Activated CD4-positive, alpha-beta T cell treated with anti-CD3 and anti-CD28 coated beads, Interleukin-2, amount 10 ng/mL, durations not matched to agents 7 days and 5 days (primary cell): Measurements from ENCODE around the gene DCT. TPM values are rescaled to one million over a fixed set of nuclear protein-coding genes. Genes with fewer than 3 reads are reported as not detected.

Experiments used
- CTCF ChIA-PET: fragments of 350-600 bp; sonication (Branson Sonifier 250); formaldehyde crosslinking; loops from one replicate; lab custom pipeline; 2021; ENCODE audit warnings: antibody characterized with exemption; lab: Charles Lee
- POLR2A ChIA-PET: fragments of 350-600 bp; sonication (Branson Sonifier 250); formaldehyde crosslinking; loops from one replicate; lab custom pipeline; 2021; ENCODE audit warnings: antibody characterized with exemption; lab: Charles Lee
- DNase-seq: peaks from one replicate; pipeline ENCODE4 v3.0.0-alpha.2; 2020
- H3K27ac Mint-ChIP-seq: one replicate; pipeline ENCODE4 v1.8.0; 2021; ENCODE audit warnings: mild to moderate bottlenecking, moderate library complexity, mixed read lengths
- H3K27me3 Mint-ChIP-seq: one replicate; pipeline ENCODE4 v1.8.0; 2021; ENCODE audit warnings: mixed read lengths
- H3K36me3 Mint-ChIP-seq: one replicate; pipeline ENCODE4 v1.8.0; 2021; ENCODE audit warnings: low read depth, mixed read lengths
- H3K4me1 Mint-ChIP-seq: one replicate; pipeline ENCODE4 v1.8.0; 2021; ENCODE audit warnings: mixed read lengths
- H3K4me3 Mint-ChIP-seq: one replicate; pipeline ENCODE4 v1.8.0; 2021; ENCODE audit warnings: mild to moderate bottlenecking, moderate library complexity, mixed read lengths
- H3K9me3 Mint-ChIP-seq: one replicate; pipeline ENCODE4 v1.8.0; 2021; ENCODE audit warnings: mixed read lengths
- total RNA-seq, 2 experiments: library from RNA; stranded (reverse); gene quantifications; one replicate each; pipeline ENCODE4 v1.2.3, GENCODE V29; 2021

The DCT gene
- total RNA-seq, 2 experiments from 2014 or later, result 0.15 to 0.20 TPM

GRCh38 chr13:94487043-94487442 is 7.6 kb upstream of the DCT start:
- no peak for DNase-seq
- Mint-ChIP-seq H3K4me3 (no peak overlapping the region), H3K36me3 (no peaks in the 10 kb centered on the region), H3K27me3 (no peaks in the 10 kb centered on the region), H3K9me3 (no peaks in the 10 kb centered on the region), H3K27ac (no peak overlapping the region), H3K4me1 (no peaks in the 10 kb centered on the region)
- CTCF ChIA-PET, result interaction anchor here (0.8 kb wide), 1 partner anchor 9 kb away, joined by 3 read pairs; no protein-coding TSS in a partner anchor
- POLR2A ChIA-PET, result no interaction called here

- POLR2A ChIA-PET, result no interaction called here
Measured at GRCh38 chr13:94483970-94484369, 4.5 kb upstream of the DCT start.

GRCh38 chr13:94481941-94482340 is 2.5 kb upstream of the DCT start:
- no peak overlapping the region for H3K4me3 Mint-ChIP-seq
- H3K36me3 Mint-ChIP-seq, result no peaks in the 10 kb centered on the region
- H3K27me3 Mint-ChIP-seq, result no peaks in the 10 kb centered on the region
- no peak for DNase-seq
- ChIA-PET POLR2A (no interaction called here), CTCF (no interaction called here)
- no peaks in the 10 kb centered on the region for H3K9me3 Mint-ChIP-seq
- H3K4me1 Mint-ChIP-seq, result no peaks in the 10 kb centered on the region
- no peak overlapping the region for H3K27ac Mint-ChIP-seq

More at GRCh38 chr13:94483970-94484369, 4.5 kb upstream of the DCT start:
- Mint-ChIP-seq H3K36me3 (no peaks in the 10 kb centered on the region), H3K9me3 (no peaks in the 10 kb centered on the region), H3K4me1 (no peaks in the 10 kb centered on the region), H3K27me3 (no peaks in the 10 kb centered on the region), H3K4me3 (no peak overlapping the region), H3K27ac (no peak overlapping the region)
- CTCF ChIA-PET, result no interaction called here
- DNase-seq, result no peak

- no peaks in the 10 kb centered on the region for H3K4me1 Mint-ChIP-seq
- no peak overlapping the region for H3K4me3 Mint-ChIP-seq
- H3K27me3 Mint-ChIP-seq, result no peaks in the 10 kb centered on the region
- no peaks in the 10 kb centered on the region for H3K36me3 Mint-ChIP-seq
- H3K9me3 Mint-ChIP-seq, result no peaks in the 10 kb centered on the region
- ChIA-PET CTCF (interaction anchor here (1.8 kb wide), 1 partner anchor 9 kb away, joined by 5 read pairs; no protein-coding TSS in a partner anchor), POLR2A (no interaction called here)
- DNase-seq, result no peak
- H3K27ac Mint-ChIP-seq, result no peak overlapping the region
Measured at GRCh38 chr13:94480672-94481145, 1.2 kb upstream of the DCT start.

- no peaks in the 10 kb centered on the region for H3K36me3 Mint-ChIP-seq
- H3K27me3 Mint-ChIP-seq, result peaks cover 1% of the 10 kb centered on the region
- H3K4me1 Mint-ChIP-seq, result no peaks in the 10 kb centered on the region
- no peak overlapping the region for H3K4me3 Mint-ChIP-seq
- H3K9me3 Mint-ChIP-seq, result no peaks in the 10 kb centered on the region
- no peak for DNase-seq
- ChIA-PET POLR2A (no interaction called here), CTCF (interaction anchor here (1.2 kb wide), 1 partner anchor 8 kb away, joined by 3 read pairs; no protein-coding TSS in a partner anchor)
- no peak overlapping the region for H3K27ac Mint-ChIP-seq
Measured at GRCh38 chr13:94478913-94479312, 569 bp downstream of the DCT start.

- ChIA-PET POLR2A (no interaction called here), CTCF (no interaction called here)
- Mint-ChIP-seq H3K4me1 (no peaks in the 10 kb centered on the region), H3K27ac (no peak overlapping the region), H3K4me3 (no peak overlapping the region), H3K9me3 (no peaks in the 10 kb centered on the region), H3K36me3 (no peaks in the 10 kb centered on the region), H3K27me3 (no peaks in the 10 kb centered on the region)
- no peak for DNase-seq
Measured at GRCh38 chr13:94470126-94470525, 9.4 kb downstream of the DCT start.

- ChIA-PET CTCF (no interaction called here), POLR2A (no interaction called here)
- DNase-seq, result no peak
- H3K4me3 Mint-ChIP-seq, result no peak overlapping the region
- H3K9me3 Mint-ChIP-seq, result no peaks in the 10 kb centered on the region
- no peaks in the 10 kb centered on the region for H3K27me3 Mint-ChIP-seq
- no peak overlapping the region for H3K27ac Mint-ChIP-seq
- H3K4me1 Mint-ChIP-seq, result no peaks in the 10 kb centered on the region
- H3K36me3 Mint-ChIP-seq, result no peaks in the 10 kb centered on the region
Measured at GRCh38 chr13:94464771-94465170, 14.7 kb downstream of the DCT start.

- ChIA-PET CTCF (interaction anchor here (0.6 kb wide), 1 partner anchor 537 kb away, joined by 4 read pairs; no protein-coding TSS in a partner anchor), POLR2A (no interaction called here)
Measured at GRCh38 chr13:94462670-94463069, 16.8 kb downstream of the DCT start.

GRCh38 chr13:94459116-94459515 is 20.4 kb downstream of the DCT start:
- DNase-seq, result no peak
- Mint-ChIP-seq H3K27me3 (no peaks in the 10 kb centered on the region), H3K4me3 (no peak overlapping the region), H3K36me3 (no peaks in the 10 kb centered on the region), H3K9me3 (no peaks in the 10 kb centered on the region), H3K4me1 (no peaks in the 10 kb centered on the region), H3K27ac (no peak overlapping the region)
- CTCF ChIA-PET, result no interaction called here
- POLR2A ChIA-PET, result no interaction called here

More at GRCh38 chr13:94462670-94463069, 16.8 kb downstream of the DCT start:
- Mint-ChIP-seq H3K9me3 (no peaks in the 10 kb centered on the region), H3K4me1 (no peaks in the 10 kb centered on the region), H3K4me3 (no peak overlapping the region), H3K36me3 (no peaks in the 10 kb centered on the region), H3K27me3 (no peaks in the 10 kb centered on the region), H3K27ac (no peak overlapping the region)
- DNase-seq, result no peak

GRCh38 chr13:94455414-94455813 is 24.1 kb downstream of the DCT start:
- H3K9me3 Mint-ChIP-seq, result no peaks in the 10 kb centered on the region

GRCh38 chr13:94454906-94455305 is 24.6 kb downstream of the DCT start:
- DNase-seq, result no peak
- no peak overlapping the region for H3K4me3 Mint-ChIP-seq
- ChIA-PET CTCF (no interaction called here), POLR2A (no interaction called here)
- H3K36me3 Mint-ChIP-seq, result no peaks in the 10 kb centered on the region
- H3K9me3 Mint-ChIP-seq, result no peaks in the 10 kb centered on the region
- no peaks in the 10 kb centered on the region for H3K27me3 Mint-ChIP-seq
- H3K4me1 Mint-ChIP-seq, result no peaks in the 10 kb centered on the region
- H3K27ac Mint-ChIP-seq, result no peak overlapping the region

More at GRCh38 chr13:94455414-94455813, 24.1 kb downstream of the DCT start:
- DNase-seq, result no peak
- H3K27me3 Mint-ChIP-seq, result no peaks in the 10 kb centered on the region
- H3K36me3 Mint-ChIP-seq, result no peaks in the 10 kb centered on the region
- ChIA-PET POLR2A (no interaction called here), CTCF (no interaction called here)
- H3K27ac Mint-ChIP-seq, result no peak overlapping the region
- no peaks in the 10 kb centered on the region for H3K4me1 Mint-ChIP-seq
- no peak overlapping the region for H3K4me3 Mint-ChIP-seq

GRCh38 chr13:94454334-94454733 is 25.1 kb downstream of the DCT start:
- DNase-seq, result no peak
- Mint-ChIP-seq H3K9me3 (no peaks in the 10 kb centered on the region), H3K36me3 (no peaks in the 10 kb centered on the region), H3K27me3 (no peaks in the 10 kb centered on the region), H3K27ac (no peak overlapping the region), H3K4me3 (no peak overlapping the region), H3K4me1 (no peaks in the 10 kb centered on the region)
- POLR2A ChIA-PET, result no interaction called here
- CTCF ChIA-PET, result no interaction called here

- Mint-ChIP-seq H3K27me3 (no peaks in the 10 kb centered on the region), H3K4me1 (no peaks in the 10 kb centered on the region), H3K4me3 (no peak overlapping the region), H3K9me3 (no peaks in the 10 kb centered on the region), H3K27ac (no peak overlapping the region), H3K36me3 (no peaks in the 10 kb centered on the region)
- POLR2A ChIA-PET, result no interaction called here
- CTCF ChIA-PET, result no interaction called here
- DNase-seq, result no peak
Measured at GRCh38 chr13:94444826-94445225, 34.7 kb downstream of the DCT start.
